Measurements from ENCODE around the gene ITGA11. TPM values are rescaled to one million over a fixed set of nuclear protein-coding genes. Genes with fewer than 3 reads are reported as not detected.
A peak's percentile ranks its signal among the peaks of the same experiment; 100 is the strongest.

Gene ITGA11
- total and polyA plus RNA-seq, 2 of the 13 experiments (the other 11 are each of a cell fraction or from before 2014, with no cell fraction given): not detected

DNA sequence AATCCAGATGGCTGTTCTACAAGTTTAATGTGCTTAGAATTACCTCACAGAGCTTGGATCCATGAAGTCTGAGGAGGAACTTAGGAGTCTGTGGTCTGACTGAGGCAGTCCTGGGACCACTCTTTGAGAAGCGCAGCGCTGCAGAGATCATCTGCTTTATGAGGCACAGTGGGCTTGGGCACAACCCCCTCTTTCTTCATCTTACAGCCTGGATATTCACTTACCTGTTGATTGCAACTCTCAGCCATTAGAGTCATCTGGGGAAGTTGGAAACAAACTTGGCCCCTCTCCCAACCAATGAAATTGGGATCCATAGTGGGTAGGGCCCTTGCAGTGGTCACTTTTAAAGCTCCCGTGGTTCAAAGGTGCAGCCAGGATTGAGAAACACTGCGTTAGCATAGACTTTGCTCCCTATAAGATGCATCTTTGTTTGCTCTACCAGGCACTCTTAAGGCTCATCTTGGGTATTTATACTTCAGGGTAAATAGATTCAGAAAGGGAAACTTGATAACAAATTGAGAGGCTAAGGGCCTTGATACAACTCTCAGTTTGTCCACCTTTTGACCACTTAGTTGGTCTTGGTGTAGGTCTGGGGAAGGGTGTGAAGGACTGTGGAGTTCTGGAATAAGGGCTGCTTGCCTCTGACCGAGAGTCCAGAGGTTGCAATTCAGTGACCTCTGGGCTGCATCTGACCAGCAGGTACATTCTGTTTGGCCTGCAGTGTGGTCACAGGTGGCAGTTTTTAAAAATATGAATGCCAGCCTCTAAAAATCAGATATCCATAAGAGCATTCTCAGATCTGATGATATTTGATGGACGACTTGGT is 131.6 kb downstream of the ITGA11 start (continued):
- TF ChIP-seq, protein P1, sequence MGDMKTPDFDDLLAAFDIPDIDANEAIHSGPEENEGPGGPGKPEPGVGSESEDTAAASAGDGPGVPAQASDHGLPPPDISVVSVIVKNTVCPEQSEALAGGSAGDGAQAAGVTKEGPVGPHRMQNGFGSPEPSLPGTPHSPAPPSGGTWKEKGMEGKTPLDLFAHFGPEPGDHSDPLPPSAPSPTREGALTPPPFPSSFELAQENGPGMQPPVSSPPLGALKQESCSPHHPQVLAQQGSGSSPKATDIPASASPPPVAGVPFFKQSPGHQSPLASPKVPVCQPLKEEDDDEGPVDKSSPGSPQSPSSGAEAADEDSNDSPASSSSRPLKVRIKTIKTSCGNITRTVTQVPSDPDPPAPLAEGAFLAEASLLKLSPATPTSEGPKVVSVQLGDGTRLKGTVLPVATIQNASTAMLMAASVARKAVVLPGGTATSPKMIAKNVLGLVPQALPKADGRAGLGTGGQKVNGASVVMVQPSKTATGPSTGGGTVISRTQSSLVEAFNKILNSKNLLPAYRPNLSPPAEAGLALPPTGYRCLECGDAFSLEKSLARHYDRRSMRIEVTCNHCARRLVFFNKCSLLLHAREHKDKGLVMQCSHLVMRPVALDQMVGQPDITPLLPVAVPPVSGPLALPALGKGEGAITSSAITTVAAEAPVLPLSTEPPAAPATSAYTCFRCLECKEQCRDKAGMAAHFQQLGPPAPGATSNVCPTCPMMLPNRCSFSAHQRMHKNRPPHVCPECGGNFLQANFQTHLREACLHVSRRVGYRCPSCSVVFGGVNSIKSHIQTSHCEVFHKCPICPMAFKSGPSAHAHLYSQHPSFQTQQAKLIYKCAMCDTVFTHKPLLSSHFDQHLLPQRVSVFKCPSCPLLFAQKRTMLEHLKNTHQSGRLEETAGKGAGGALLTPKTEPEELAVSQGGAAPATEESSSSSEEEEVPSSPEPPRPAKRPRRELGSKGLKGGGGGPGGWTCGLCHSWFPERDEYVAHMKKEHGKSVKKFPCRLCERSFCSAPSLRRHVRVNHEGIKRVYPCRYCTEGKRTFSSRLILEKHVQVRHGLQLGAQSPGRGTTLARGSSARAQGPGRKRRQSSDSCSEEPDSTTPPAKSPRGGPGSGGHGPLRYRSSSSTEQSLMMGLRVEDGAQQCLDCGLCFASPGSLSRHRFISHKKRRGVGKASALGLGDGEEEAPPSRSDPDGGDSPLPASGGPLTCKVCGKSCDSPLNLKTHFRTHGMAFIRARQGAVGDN (CRISPR knock-in tag; IDR thresholded peaks at IDR 0.05): no peak
- TF ChIP-seq FOXM1 (CRISPR knock-in tag; IDR thresholded peaks at IDR 0.05) (no peak), ETV6 (CRISPR knock-in tag; conservative IDR thresholded peaks at IDR 0.05) (no peak), NR2C2 (CRISPR knock-in tag; IDR thresholded peaks at IDR 0.05; ENCODE audit: borderline replicate concordance) (peak; percentile 64), RXRB (CRISPR knock-in tag; IDR thresholded peaks at IDR 0.05; ENCODE audit: borderline replicate concordance) (peak; percentile 66; the same call in 1 of the 2 replicates), ZNF331 (CRISPR knock-in tag; IDR thresholded peaks at IDR 0.05) (peak; percentile 42; the same call in 1 of the 2 replicates), CENPX (CRISPR knock-in tag; IDR thresholded peaks at IDR 0.05) (no peak), PHF21A (CRISPR knock-in tag; IDR thresholded peaks at IDR 0.05) (peak; percentile 49; the same call in 1 of the 2 replicates), ZNF782 (CRISPR knock-in tag; IDR thresholded peaks at IDR 0.05; ENCODE audit: borderline replicate concordance) (no peak), MTF2 (CRISPR knock-in tag; IDR thresholded peaks at IDR 0.05; ENCODE audit: borderline replicate concordance) (no peak), ZNF761 (CRISPR knock-in tag; conservative IDR thresholded peaks at IDR 0.05) (no peak), ZNF776 (CRISPR knock-in tag; IDR thresholded peaks at IDR 0.05) (no peak), PTBP1 (IDR thresholded peaks at IDR 0.05; ENCODE audit: low read depth, low read length, poor library complexity, severe bottlenecking) (no peak), ZNF446 (CRISPR knock-in tag; IDR thresholded peaks at IDR 0.05) (peak; percentile 49; the same call in 1 of the 2 replicates), NRL (CRISPR knock-in tag; IDR thresholded peaks at IDR 0.05; ENCODE audit: borderline replicate concordance) (no peak), ZFP36L1 (CRISPR knock-in tag; IDR thresholded peaks at IDR 0.05) (no peak)
- TF ChIP-seq, protein P2, sequence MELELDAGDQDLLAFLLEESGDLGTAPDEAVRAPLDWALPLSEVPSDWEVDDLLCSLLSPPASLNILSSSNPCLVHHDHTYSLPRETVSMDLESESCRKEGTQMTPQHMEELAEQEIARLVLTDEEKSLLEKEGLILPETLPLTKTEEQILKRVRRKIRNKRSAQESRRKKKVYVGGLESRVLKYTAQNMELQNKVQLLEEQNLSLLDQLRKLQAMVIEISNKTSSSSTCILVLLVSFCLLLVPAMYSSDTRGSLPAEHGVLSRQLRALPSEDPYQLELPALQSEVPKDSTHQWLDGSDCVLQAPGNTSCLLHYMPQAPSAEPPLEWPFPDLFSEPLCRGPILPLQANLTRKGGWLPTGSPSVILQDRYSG (CRISPR knock-in tag; IDR thresholded peaks at IDR 0.05): no peak
- TF ChIP-seq, protein P3, sequence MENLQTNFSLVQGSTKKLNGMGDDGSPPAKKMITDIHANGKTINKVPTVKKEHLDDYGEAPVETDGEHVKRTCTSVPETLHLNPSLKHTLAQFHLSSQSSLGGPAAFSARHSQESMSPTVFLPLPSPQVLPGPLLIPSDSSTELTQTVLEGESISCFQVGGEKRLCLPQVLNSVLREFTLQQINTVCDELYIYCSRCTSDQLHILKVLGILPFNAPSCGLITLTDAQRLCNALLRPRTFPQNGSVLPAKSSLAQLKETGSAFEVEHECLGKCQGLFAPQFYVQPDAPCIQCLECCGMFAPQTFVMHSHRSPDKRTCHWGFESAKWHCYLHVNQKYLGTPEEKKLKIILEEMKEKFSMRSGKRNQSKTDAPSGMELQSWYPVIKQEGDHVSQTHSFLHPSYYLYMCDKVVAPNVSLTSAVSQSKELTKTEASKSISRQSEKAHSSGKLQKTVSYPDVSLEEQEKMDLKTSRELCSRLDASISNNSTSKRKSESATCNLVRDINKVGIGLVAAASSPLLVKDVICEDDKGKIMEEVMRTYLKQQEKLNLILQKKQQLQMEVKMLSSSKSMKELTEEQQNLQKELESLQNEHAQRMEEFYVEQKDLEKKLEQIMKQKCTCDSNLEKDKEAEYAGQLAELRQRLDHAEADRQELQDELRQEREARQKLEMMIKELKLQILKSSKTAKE (CRISPR knock-in tag; IDR thresholded peaks at IDR 0.05; ENCODE audit: borderline replicate concordance): no peak
- TF ChIP-seq, protein P4, sequence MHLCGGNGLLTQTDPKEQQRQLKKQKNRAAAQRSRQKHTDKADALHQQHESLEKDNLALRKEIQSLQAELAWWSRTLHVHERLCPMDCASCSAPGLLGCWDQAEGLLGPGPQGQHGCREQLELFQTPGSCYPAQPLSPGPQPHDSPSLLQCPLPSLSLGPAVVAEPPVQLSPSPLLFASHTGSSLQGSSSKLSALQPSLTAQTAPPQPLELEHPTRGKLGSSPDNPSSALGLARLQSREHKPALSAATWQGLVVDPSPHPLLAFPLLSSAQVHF (CRISPR knock-in tag; IDR thresholded peaks at IDR 0.05): no peak
- TF ChIP-seq, protein P5, sequence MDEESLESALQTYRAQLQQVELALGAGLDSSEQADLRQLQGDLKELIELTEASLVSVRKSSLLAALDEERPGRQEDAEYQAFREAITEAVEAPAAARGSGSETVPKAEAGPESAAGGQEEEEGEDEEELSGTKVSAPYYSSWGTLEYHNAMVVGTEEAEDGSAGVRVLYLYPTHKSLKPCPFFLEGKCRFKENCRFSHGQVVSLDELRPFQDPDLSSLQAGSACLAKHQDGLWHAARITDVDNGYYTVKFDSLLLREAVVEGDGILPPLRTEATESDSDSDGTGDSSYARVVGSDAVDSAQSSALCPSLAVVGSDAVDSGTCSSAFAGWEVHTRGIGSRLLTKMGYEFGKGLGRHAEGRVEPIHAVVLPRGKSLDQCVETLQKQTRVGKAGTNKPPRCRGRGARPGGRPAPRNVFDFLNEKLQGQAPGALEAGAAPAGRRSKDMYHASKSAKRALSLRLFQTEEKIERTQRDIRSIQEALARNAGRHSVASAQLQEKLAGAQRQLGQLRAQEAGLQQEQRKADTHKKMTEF (CRISPR knock-in tag; IDR thresholded peaks at IDR 0.05): peak; percentile 52; the same call in 1 of the 2 replicates
